K562 (cell line): Measurements from ENCODE around the gene SBK3. TPM values are rescaled to one million over a fixed set of nuclear protein-coding genes. Genes with fewer than 3 reads are reported as not detected.
A peak's percentile ranks its signal among the peaks of the same experiment; 100 is the strongest.

Experiments used
- ATAC-seq: fragments of 200-7000 bp; cut with Tn5 transposase; 3 replicates; pipeline ENCODE4 v1.9.1; 2020; ENCODE audit warnings: moderate library complexity
- BruUV-seq: library from RNA; stranded (reverse); fragments of 400-500 nt; replicated peaks from 2 replicates; lab custom pipeline; 2021; lab: Mats Ljungman, UMichigan
- CTCF ChIA-PET: fragments of 300-600 bp; formaldehyde crosslinking; extraction: SDS; loops from one replicate; lab custom pipeline; 2021; ENCODE audit warnings: low intra/inter-chr PET ratio; lab: Yijun Ruan, JAX
- POLR2A ChIA-PET: fragments of 300-600, 350-650 bp; sonication (Branson Sonifier 250); formaldehyde crosslinking; extraction: SDS; loops from one replicate; lab custom pipeline; 2021; ENCODE audit warnings: antibody characterized with exemption, inconsistent platforms; lab: Yijun Ruan, JAX
- DNase-seq, 4 experiments: peaks; one replicate each; pipeline versions ENCODE4 v3.0.0 to v3.0.0-alpha.2; 2011 to 2018; ENCODE audit warnings: low spot score in 3 of 4, mixed read lengths in 3 of 4; ENCODE audit errors: extremely low read depth in 1 of 4
- FAIRE-seq: peaks from 2 replicates; lab custom pipeline; 2011; peaks lifted over from hg19 to GRCh38; lab: Jason Lieb, UNC
- H2AFZ ChIP-seq: 2 replicates; pipeline ENCODE4 v1.6.0; 2011; ENCODE audit warnings: low read depth, low read length, control low read depth, inconsistent platforms
- H3K27ac ChIP-seq: fragments of 200-600 bp; 3 replicates; pipeline ENCODE4 v1.8.0; 2011; ENCODE audit warnings: low read depth, mild to moderate bottlenecking, control low read depth, inconsistent platforms, low read length, moderate library complexity, mixed read lengths; ENCODE audit errors: extremely low read depth
- H3K27me3 ChIP-seq, 2 experiments: fragments of 300-600 bp in 1 of 2; 2 replicates in 1 of 2; 3 replicates in 1 of 2; pipeline versions ENCODE4 v1.6.0 to v1.8.0; 2011; ENCODE audit warnings: inconsistent platforms in 2 of 2, low read length in 2 of 2, mild to moderate bottlenecking in 1 of 2, mixed read lengths in 1 of 2, moderate library complexity in 1 of 2; ENCODE audit not compliant: control insufficient read depth in 2 of 2, insufficient read depth in 2 of 2
- H3K36me3 ChIP-seq: fragments of 300-600 bp; 3 replicates; pipeline ENCODE4 v1.8.0; 2011; ENCODE audit warnings: mild to moderate bottlenecking, low read length, inconsistent platforms; ENCODE audit not compliant: control insufficient read depth, insufficient read depth
- H3K4me1 ChIP-seq, 2 experiments: fragments of 200-600 bp in 1 of 2; replicated peaks in 1 of 2; 2 replicates in 1 of 2; 3 replicates in 1 of 2; pipeline versions ENCODE4 v1.5.1 to v1.8.0; 2011; ENCODE audit warnings: inconsistent platforms in 2 of 2, low read length in 2 of 2, mild to moderate bottlenecking in 1 of 2, mixed read lengths in 1 of 2, moderate library complexity in 1 of 2; ENCODE audit not compliant: control insufficient read depth in 2 of 2, insufficient read depth in 2 of 2
- H3K4me2 ChIP-seq: 2 replicates; pipeline ENCODE4 v1.6.1; 2011; ENCODE audit warnings: low read length, control low read depth, inconsistent platforms, mixed read lengths; ENCODE audit not compliant: insufficient read depth
- H3K4me3 ChIP-seq: fragments of 200-600 bp; sonication (generic), shearing (Covaris generic); 2 replicates; pipeline ENCODE4 v1.5.1; 2016; ENCODE audit warnings: control low read depth, inconsistent platforms
- H3K79me2 ChIP-seq: fragments of 200-600 bp; 3 replicates; pipeline ENCODE4 v1.8.0; 2011; ENCODE audit warnings: low read length, inconsistent platforms; ENCODE audit not compliant: control insufficient read depth, insufficient read depth
- H3K9ac ChIP-seq, 2 experiments: 2 replicates each; pipeline versions ENCODE4 v1.6.0 to v1.6.1; 2011; ENCODE audit warnings: low read depth in 2 of 2, low read length in 2 of 2, control low read depth in 1 of 2, inconsistent platforms in 1 of 2, mild to moderate bottlenecking in 1 of 2, mixed read lengths in 1 of 2; ENCODE audit not compliant: insufficient read depth in 1 of 2
- H3K9me1 ChIP-seq: one replicate; pipeline ENCODE4 v1.6.0; 2011; ENCODE audit warnings: inconsistent platforms, mild to moderate bottlenecking, low read length, moderate library complexity; ENCODE audit not compliant: control insufficient read depth, insufficient read depth
- H3K9me3 ChIP-seq: replicated peaks from 2 replicates; pipeline ENCODE4 v1.5.1; 2011; ENCODE audit warnings: low read depth, low read length, inconsistent platforms; ENCODE audit not compliant: control insufficient read depth, insufficient read depth
- H4K20me1 ChIP-seq: replicated peaks from 2 replicates; pipeline ENCODE4 v1.6.1; 2011; ENCODE audit warnings: low read length, inconsistent platforms, mixed read lengths; ENCODE audit not compliant: control insufficient read depth, insufficient read depth
- ARID1B ChIP-seq: fragments of 450-650 bp; IDR thresholded peaks from 2 replicates; pipeline ENCODE4 v1.6.1; 2016; ENCODE audit warnings: antibody characterized with exemption, mild to moderate bottlenecking, inconsistent platforms
- CREM ChIP-seq: IDR thresholded peaks from 2 replicates; pipeline ENCODE4 v1.6.1; 2014; ENCODE audit warnings: antibody characterized with exemption, low read depth
- EGR1 ChIP-seq: fragments of 450-650 bp; conservative IDR thresholded peaks from 2 replicates; pipeline ENCODE4 v1.6.1; 2017; ENCODE audit warnings: mild to moderate bottlenecking
- GATAD2B ChIP-seq: fragments of 450-650 bp; IDR thresholded peaks from 2 replicates; pipeline ENCODE4 v1.6.1; 2017; ENCODE audit warnings: mild to moderate bottlenecking, borderline replicate concordance
- HDAC3 ChIP-seq: fragments of 450-650 bp; IDR thresholded peaks from 2 replicates; pipeline ENCODE4 v1.6.1; 2018; ENCODE audit warnings: borderline replicate concordance, mild to moderate bottlenecking, moderate library complexity; ENCODE audit not compliant: partially characterized antibody
- MIER1 ChIP-seq: fragments of 450-650 bp; IDR thresholded peaks from 2 replicates; pipeline ENCODE4 v1.6.1; 2016; ENCODE audit warnings: antibody characterized with exemption, mild to moderate bottlenecking, low read depth
- RBM15 ChIP-seq: fragments of 200-400 bp; formaldehyde crosslinking; IDR thresholded peaks from 2 replicates; pipeline ENCODE4 v1.6.1; 2018; ENCODE audit warnings: mild to moderate bottlenecking, low read length, moderate library complexity; ENCODE audit not compliant: insufficient read depth
- RFX5 ChIP-seq: IDR thresholded peaks from 2 replicates; pipeline ENCODE4 v1.6.1; 2011; ENCODE audit warnings: low read depth, mild to moderate bottlenecking, improper control_type of control experiment, low read length
- WGBS: fragments of 100-300 bp; shearing (Covaris generic); methylation state at CpG from one replicate; pipeline ENCODE4 v1.1.6; 2016; ENCODE audit warnings: low coverage, mixed read lengths; ENCODE audit not compliant: insufficient coverage; ENCODE audit errors: missing lambda C conversion rate; 5-methylcytosine and 5-hydroxymethylcytosine counted together
- in situ Hi-C: fragments of 300-500 bp; cut with MboI; formaldehyde crosslinking; loops from 4 replicates; pipeline ENCODE4 v1.15.0; 2018; ENCODE audit warnings: inconsistent platforms, mixed read lengths
- intact Hi-C: fragments of 100-400 bp; cut with micrococcal nuclease; formaldehyde crosslinking; loops from 2 replicates; pipeline ENCODE4 v1.14.2; 2022
- polyA plus RNA-seq, 8 experiments: library from polyadenylated mRNA; depleted of rRNA in 4 of 8; stranded (reverse) in 5 of 8; unstranded in 3 of 8; fragments of >200 nt; fragmentation: Nextera tagmentation in 2 of 8; fragmentation: Illumina TruSeq in 1 of 8; extraction: Ambion mirVana in 2 of 8; extraction: Trizol in 1 of 8; gene quantifications; 2 replicates each; pipeline versions ENCODE4 v1.2.1 to v1.2.3, GENCODE V29; 2011 to 2014; ENCODE audit warnings: inconsistent platforms in 1 of 8, missing spikeins in 1 of 8
- total RNA-seq, 7 experiments: library from RNA; depleted of rRNA in 6 of 7; stranded (reverse); fragments of >200 nt in 6 of 7; fragmentation: Illumina TruSeq in 2 of 7; extraction: Trizol in 2 of 7; gene quantifications; 2 replicates each; pipeline versions ENCODE4 v1.2.1 to v1.2.3, GENCODE V29; 2011 to 2021; ENCODE audit warnings: low replicate concordance in 1 of 7

The SBK3 gene
- total and polyA plus RNA-seq, 9 of the 15 experiments (the other 6 are each of a cell fraction or from before 2014, with no cell fraction given), result 0.11 to 0.43 (median 0.13) TPM; not detected in 6

DNA sequence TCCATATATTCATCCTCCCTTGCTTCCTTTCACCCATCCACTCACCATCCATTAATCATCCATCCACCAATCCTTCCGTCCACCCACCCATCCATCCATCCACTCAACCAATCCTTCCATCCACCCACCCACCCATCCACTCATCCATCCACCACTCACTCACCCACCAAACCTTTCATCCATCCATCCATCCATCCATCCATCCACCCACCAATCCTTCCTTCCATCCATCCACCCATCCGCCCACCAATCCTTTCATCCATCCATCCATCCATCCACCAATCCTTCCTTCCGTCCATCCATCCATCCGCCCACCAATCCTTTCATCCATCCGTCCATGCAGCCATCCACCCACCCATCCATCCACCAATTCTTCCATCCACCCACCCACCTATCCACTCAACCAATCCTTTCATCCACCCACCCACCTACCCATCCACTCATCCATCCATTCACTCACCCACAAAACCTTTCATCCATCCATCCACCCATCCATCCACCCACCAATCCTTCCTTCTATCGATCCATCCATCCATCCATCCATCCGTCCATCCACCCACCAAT lies 3.0 kb downstream of the SBK3 start:
- H3K27me3 ChIP-seq, result no peaks in the 10 kb centered on the region
- no peak overlapping the region for H3K4me2 ChIP-seq
- DNase-seq (no peak), FAIRE-seq (no peak), ATAC-seq (no peak)
- intact Hi-C loops, result no loop called here
- no peaks in the 10 kb centered on the region for H3K79me2 ChIP-seq
- no TSS peak for BruUV-seq
- H4K20me1 ChIP-seq, result no peaks in the 10 kb centered on the region
- H3K9me1 ChIP-seq, result peaks cover 4% of the 10 kb centered on the region
- in situ Hi-C loops, result no loop called here
- no peak overlapping the region for H2AFZ ChIP-seq
- no peak overlapping the region for H3K9ac ChIP-seq
- CTCF ChIA-PET, result no interaction called here
- peaks cover 33 to 55% of the 10 kb centered on the region in 2 experiments for H3K4me1 ChIP-seq
- TF ChIP-seq CREM (no peak), RBM15 (no peak), GATAD2B (no peak), HDAC3 (no peak), EGR1 (peak; percentile 50)
- TF ChIP-seq, all 486 proteins: peak for 1
- Histone ChIP-seq H3K9me3 (no peaks in the 10 kb centered on the region), H3K4me3 (no peak overlapping the region), H3K27ac (no peak overlapping the region), H3K36me3 (no peaks in the 10 kb centered on the region)
- WGBS, result 8% methylated on average over 6 of the region's 7 CpGs
- POLR2A ChIA-PET, result no interaction called here

DNA sequence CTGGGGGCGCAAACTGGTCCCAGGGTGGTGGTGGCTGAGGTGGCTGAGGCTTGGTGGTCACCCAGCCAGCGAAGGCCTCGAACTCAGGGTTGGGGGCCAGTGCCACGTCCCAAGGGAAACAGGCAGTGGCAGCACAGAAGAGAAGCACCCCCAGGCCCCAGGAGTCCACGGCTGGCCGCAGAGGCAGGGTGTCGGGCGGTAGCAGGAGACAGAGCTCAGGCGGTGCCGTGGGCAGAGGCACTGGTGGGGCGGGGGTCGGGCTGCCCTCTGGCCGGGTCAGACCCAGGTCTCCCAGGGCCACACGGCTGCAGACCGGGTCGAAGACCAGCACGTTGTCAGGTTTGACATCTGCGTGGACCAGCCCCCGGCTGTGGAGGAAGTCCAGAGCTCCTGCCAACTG lies 4.3 kb downstream of the SBK3 start:
- intact Hi-C loops (no loop called here), in situ Hi-C loops (no loop called here)
- ATAC-seq, result no peak
- POLR2A ChIA-PET, result no interaction called here
- no peak for FAIRE-seq
- Histone ChIP-seq H3K27me3 (no peaks in the 10 kb centered on the region), H3K4me3 (no peak overlapping the region), H3K4me1 (peaks cover 21 to 56% of the 10 kb centered on the region in 2 experiments), H3K27ac (no peak overlapping the region), H4K20me1 (no peaks in the 10 kb centered on the region), H2AFZ (no peak overlapping the region), H3K9me1 (peaks cover 4% of the 10 kb centered on the region), H3K36me3 (no peaks in the 10 kb centered on the region), H3K4me2 (no peak overlapping the region), H3K9ac (peak overlapping the region in 1 of 2 experiments; percentile 20; a peak in 2 of 4 replicates), H3K79me2 (no peaks in the 10 kb centered on the region), H3K9me3 (no peaks in the 10 kb centered on the region)
- no peak for DNase-seq
- BruUV-seq, result no TSS peak
- CTCF ChIA-PET, result no interaction called here
- TF ChIP-seq ARID1B (no peak), RFX5 (no peak), MIER1 (no peak)
- WGBS, result 34% methylated on average over 17 of the region's 19 CpGs
